Rectal smooth muscle tissue (tissue), 1 donor: ENCODE measurements around the gene ZNF223.

ENCODE experiments used
- H3K27ac ChIP-seq: one replicate; pipeline ENCODE4 v1.7.0; 2013; ENCODE audit warnings: low read depth, low read length, inconsistent platforms
- H3K27me3 ChIP-seq: one replicate; pipeline ENCODE4 v1.7.0; 2013; ENCODE audit warnings: low read length; ENCODE audit not compliant: control insufficient read depth, insufficient read depth
- H3K36me3 ChIP-seq: one replicate; pipeline ENCODE4 v1.7.0; 2013; ENCODE audit warnings: low read length; ENCODE audit not compliant: control insufficient read depth, insufficient read depth
- H3K4me1 ChIP-seq: one replicate; pipeline ENCODE4 v1.7.0; 2013; ENCODE audit warnings: low read length; ENCODE audit not compliant: control insufficient read depth, insufficient read depth
- H3K4me3 ChIP-seq: one replicate; pipeline ENCODE4 v1.7.0; 2013; ENCODE audit warnings: low read length
- H3K9ac ChIP-seq: one replicate; pipeline ENCODE4 v1.7.0; 2013; ENCODE audit warnings: low read length

ZNF223 gene

DNA sequence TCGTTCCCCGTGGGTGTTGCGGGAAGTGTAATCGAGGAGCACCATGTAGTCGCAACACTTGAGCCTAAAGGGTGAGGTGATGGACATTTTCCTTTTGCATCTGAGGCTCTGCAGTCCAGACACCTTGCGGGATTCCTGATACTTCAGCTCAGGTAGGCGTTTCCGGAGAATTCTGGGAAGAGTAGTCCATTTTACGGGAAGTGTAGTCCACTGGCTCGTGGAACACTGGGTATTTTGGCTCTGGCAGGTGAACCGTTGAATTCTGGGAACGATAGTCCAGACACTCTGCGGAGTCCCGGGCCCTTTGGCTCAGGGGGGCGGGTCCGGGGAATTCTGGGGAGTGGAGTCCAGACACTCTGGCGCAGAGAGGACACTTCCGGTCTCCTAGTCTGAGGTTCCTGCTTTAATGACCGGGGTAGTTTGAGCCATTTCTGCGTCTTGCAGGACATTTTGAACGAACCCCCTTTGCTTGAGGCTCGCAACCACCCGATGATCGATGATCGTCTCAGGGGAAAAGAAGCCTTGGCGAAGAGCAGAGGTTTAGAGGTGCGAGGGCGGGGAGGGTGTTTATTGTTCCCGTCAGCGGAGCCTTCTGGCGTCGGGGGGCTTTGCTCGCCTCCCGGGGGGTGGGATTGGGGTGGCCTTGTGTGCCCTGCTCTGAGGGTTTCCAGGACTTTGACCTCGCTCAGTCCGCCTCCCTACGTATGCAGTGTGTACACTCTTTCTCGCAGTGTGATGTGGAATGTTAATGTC is at the start of gene ZNF223:
Gene ZNF223 (plus strand): TSS at position 387 of the 753 bp plus-strand sequence. CDS start 3,141 bp downstream, outside the sequence.
- H3K27ac ChIP-seq, result peak within 1 kb of the TSS; percentile 53
- peak within 1 kb of the TSS; percentile 46 for H3K9ac ChIP-seq
- H3K36me3 ChIP-seq, result peaks cover 4% of the 10 kb centered on the region
- peaks cover 6% of the 10 kb centered on the region for H3K4me1 ChIP-seq
- no peaks in the 10 kb centered on the region for H3K27me3 ChIP-seq
- H3K4me3 ChIP-seq, result peak within 1 kb of the TSS; percentile 78

DNA sequence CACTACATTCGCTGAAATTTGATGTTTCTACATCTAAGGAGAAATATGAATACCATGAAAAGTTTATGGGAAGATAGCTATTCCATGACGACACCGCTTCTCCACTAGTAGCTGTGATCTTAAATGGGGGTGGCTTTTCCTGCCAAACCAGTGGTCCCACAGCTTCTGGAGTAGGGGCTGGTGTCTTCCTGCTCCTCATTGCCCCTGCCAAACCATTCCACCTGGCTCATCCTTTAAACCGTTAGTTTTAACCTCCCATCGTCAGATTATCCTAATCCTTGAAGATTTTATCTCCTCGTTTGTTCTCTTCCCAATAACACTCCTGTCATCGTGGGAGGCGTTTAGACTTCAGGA is 49.6 kb upstream of the ZNF223 start:
- H3K27ac ChIP-seq, result peak overlapping the region; percentile 56
- peak overlapping the region; percentile 42 for H3K9ac ChIP-seq
- peaks cover 9% of the 10 kb centered on the region for H3K36me3 ChIP-seq
- peaks cover 5% of the 10 kb centered on the region for H3K4me1 ChIP-seq
- H3K4me3 ChIP-seq, result peak overlapping the region; percentile 97
- no peaks in the 10 kb centered on the region for H3K27me3 ChIP-seq

DNA sequence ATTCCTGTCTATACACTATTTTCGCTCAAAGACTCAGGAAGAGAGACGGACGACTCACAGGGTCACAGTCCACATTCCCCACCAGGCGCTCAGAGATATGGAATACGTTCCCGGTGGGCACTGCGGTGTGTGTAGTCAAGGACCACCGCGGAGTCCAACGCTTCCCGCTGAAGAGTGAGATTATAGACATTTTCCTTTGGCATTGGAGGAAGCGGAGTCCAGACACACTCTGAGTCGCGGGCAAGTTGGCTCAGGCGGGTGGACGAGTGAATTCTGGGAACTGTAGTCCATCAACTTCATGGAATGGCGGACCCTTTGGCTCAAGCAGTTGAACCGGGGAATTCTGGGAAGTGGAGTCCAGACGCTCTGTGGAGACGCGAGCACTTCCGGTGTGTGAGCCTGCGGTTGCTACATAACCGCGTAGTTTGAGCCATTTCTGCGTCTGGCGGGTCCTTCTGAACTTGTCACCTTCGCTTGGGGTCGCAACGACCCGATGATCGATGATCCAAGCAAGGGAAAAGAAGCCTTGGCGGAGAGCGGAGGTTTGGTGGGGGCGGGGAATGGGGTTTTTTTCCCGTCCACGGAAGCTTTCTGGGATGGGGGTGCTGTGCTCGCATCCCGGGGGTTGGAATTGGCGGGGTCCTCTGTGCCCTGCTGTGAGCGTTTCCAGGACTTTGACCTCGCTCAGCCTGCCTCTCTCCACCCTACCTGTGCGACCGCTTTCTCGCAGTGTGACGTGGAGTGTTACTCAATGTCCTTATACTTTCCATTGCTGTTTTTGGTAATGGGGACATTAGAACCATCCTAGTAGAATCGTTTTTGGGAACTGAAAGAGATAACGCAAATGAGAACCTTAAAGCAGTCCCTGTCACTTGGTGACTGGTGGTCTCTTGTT is 49.0 kb upstream of the ZNF223 start, which contains the start of gene ZNF230:
Gene ZNF230 (plus strand): TSS at position 392 of the 895 bp plus-strand sequence. CDS start 4,122 bp downstream, outside the sequence.
- peak within 1 kb of the TSS; percentile 81 for H3K9ac ChIP-seq
- peaks cover 5% of the 10 kb centered on the region for H3K4me1 ChIP-seq
- no peaks in the 10 kb centered on the region for H3K27me3 ChIP-seq
- H3K36me3 ChIP-seq, result peaks cover 16% of the 10 kb centered on the region
- peak within 1 kb of the TSS; percentile 72 for H3K27ac ChIP-seq
- H3K4me3 ChIP-seq, result peak within 1 kb of the TSS; percentile 97

DNA sequence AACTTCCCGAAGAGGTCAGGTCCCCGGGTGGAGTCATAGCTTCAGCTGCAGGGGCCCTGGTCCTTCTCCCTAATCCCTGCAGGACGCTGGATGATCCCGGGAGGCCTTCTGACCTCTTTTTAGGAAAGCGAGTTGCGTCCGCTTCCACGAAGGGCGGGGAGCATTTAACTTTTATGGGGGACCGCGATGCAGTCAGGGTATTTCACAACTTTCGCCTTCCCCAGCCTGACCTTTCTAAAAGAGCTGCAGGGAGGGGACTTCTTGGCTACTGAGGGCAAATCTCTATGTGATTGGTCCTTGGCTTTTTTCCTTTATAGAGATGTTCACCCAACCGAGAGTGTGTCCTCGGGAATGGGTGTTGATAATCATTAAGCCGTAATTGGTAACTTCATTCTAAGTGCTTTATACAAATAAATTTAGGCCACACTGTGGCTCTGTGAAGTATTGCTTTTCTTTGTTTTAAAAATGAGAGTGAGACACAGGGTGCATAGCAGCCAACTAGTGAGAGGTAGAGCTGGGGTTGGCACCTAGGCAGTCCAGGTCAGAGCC is 48.3 kb upstream of the ZNF223 start:
- Histone ChIP-seq H3K27ac (no peak overlapping the region), H3K4me3 (peak overlapping the region; percentile 97), H3K4me1 (peaks cover 5% of the 10 kb centered on the region), H3K36me3 (peaks cover 21% of the 10 kb centered on the region), H3K27me3 (no peaks in the 10 kb centered on the region), H3K9ac (peak overlapping the region; percentile 81)

DNA sequence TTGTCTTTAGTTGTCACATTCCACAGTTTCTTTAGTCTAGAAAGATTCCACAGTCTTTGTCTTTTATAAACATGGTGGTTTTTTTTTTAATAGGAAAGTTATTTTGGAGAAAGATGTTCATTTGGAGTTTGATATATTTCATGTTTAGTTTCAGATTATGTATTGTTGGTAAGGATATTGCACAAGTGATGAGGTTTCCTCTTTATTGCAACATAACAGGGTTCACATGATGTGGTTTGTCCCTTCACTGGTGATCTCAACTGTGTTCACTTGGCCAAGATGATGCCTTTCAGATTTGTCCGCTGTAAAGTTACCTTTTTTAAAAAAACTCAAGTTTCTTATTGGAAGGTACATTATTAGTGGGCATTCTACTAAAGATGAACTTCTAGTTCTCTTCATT is 45.9 kb upstream of the ZNF223 start:
- Histone ChIP-seq H3K4me1 (peaks cover 5% of the 10 kb centered on the region), H3K36me3 (peaks cover 43% of the 10 kb centered on the region), H3K27me3 (no peaks in the 10 kb centered on the region), H3K27ac (no peak overlapping the region), H3K4me3 (no peak overlapping the region), H3K9ac (no peak overlapping the region)

DNA sequence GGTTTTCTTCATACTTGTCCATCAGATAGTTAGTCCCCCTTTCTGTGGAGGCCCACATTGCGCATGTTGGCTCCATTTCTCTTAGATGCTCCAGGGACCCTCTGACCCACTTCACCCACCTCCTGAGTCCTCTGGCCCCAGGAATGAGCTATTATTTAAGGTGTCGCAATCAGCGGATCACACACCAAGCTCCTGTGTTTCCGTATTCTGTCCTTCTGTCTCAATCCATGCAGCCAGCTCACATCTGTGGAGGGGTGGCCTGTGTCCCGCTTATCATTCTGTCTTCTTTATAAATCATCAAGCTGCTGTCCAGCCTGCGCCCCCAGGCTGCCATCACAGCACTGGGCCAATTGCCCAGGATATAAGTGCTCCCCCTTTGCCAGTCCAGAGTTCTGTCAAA is 44.4 kb upstream of the ZNF223 start:
- H3K27ac ChIP-seq, result no peak overlapping the region
- no peak overlapping the region for H3K4me3 ChIP-seq
- no peak overlapping the region for H3K9ac ChIP-seq
- H3K4me1 ChIP-seq, result peaks cover 5% of the 10 kb centered on the region
- H3K27me3 ChIP-seq, result no peaks in the 10 kb centered on the region
- peaks cover 53% of the 10 kb centered on the region for H3K36me3 ChIP-seq

DNA sequence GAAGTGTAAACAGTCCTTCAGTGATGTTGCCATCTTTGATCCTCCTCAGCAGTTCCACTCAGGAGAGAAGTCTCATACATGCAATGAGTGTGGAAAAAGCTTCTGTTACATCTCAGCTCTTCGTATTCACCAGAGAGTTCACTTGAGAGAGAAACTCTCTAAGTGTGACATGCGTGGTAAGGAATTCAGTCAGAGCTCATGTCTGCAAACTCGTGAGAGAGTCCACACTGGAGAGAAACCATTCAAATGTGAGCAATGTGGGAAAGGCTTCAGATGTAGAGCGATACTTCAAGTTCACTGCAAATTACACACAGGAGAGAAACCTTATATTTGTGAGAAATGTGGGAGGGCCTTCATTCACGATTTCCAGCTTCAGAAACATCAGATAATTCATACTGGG is 41.4 kb upstream of the ZNF223 start:
- no peaks in the 10 kb centered on the region for H3K27me3 ChIP-seq

DNA sequence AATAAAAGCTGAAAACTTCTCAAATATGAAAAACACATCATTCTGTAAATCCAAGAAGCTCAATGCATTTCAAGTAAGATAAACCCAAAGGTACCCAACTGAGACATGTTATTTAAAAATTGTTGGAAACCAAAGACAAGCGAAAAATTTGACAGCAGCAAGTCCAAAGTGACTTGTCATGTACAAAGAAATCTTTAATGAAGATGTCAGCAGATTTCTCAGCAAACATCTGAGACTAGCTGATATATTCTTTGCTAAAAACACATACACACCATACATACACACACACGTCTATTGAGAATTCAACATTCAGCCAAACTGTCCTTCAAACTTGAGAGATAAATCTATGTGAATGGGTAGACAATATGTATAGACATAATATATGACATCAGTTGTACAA is 32.3 kb upstream of the ZNF223 start:
- no peaks in the 10 kb centered on the region for H3K36me3 ChIP-seq
- H3K4me1 ChIP-seq, result no peaks in the 10 kb centered on the region
- no peak overlapping the region for H3K9ac ChIP-seq
- no peak overlapping the region for H3K4me3 ChIP-seq
- no peak overlapping the region for H3K27ac ChIP-seq
- no peaks in the 10 kb centered on the region for H3K27me3 ChIP-seq

More for the DNA sequence above, 41.4 kb upstream of the ZNF223 start:
- H3K4me3 ChIP-seq, result no peak overlapping the region
- no peak overlapping the region for H3K9ac ChIP-seq
- H3K4me1 ChIP-seq, result no peaks in the 10 kb centered on the region
- peaks cover 49% of the 10 kb centered on the region for H3K36me3 ChIP-seq
- H3K27ac ChIP-seq, result no peak overlapping the region

DNA sequence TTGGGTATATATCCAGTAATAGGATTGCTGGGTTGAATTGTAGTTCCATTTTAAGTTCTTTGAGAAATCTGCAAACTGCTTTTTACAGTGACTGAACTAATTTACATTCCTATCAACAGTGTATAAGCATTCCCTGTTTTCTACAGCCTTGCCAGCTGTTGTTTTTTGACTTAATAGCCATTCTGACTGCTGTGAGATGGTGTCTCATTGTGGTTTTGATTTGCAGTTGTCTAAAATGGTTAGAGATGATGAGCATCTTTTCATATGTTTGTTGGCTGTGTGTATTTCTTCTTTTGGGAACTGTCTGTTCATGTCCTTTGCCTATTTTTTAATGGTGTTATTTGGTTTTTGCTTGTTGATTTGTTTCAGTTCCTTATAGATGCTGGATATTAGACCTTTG is 30.6 kb upstream of the ZNF223 start:
- H3K4me1 ChIP-seq, result no peaks in the 10 kb centered on the region
- no peak overlapping the region for H3K27ac ChIP-seq
- H3K27me3 ChIP-seq, result no peaks in the 10 kb centered on the region
- H3K4me3 ChIP-seq, result no peak overlapping the region
- H3K9ac ChIP-seq, result no peak overlapping the region
- no peaks in the 10 kb centered on the region for H3K36me3 ChIP-seq

DNA sequence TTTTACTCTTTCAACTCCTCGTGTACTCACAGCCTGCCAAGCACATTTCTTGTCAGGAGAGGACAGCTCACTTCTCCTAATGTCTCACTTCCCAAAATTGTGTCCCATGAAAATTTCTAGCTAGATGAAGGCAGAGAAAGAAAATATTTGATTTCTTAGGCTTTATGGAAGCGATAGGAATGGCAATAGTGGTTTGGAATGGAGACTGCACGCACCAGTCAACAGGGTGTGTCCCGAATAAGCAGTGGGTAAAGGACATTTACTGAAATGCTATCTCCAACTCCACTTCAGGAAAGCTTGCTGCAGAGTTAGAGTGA is 27.0 kb upstream of the ZNF223 start:
- Histone ChIP-seq H3K9ac (no peak overlapping the region), H3K27me3 (no peaks in the 10 kb centered on the region), H3K36me3 (peaks cover 13% of the 10 kb centered on the region), H3K4me1 (no peaks in the 10 kb centered on the region), H3K27ac (peak overlapping the region; percentile 28), H3K4me3 (peak overlapping the region; percentile 94)

DNA sequence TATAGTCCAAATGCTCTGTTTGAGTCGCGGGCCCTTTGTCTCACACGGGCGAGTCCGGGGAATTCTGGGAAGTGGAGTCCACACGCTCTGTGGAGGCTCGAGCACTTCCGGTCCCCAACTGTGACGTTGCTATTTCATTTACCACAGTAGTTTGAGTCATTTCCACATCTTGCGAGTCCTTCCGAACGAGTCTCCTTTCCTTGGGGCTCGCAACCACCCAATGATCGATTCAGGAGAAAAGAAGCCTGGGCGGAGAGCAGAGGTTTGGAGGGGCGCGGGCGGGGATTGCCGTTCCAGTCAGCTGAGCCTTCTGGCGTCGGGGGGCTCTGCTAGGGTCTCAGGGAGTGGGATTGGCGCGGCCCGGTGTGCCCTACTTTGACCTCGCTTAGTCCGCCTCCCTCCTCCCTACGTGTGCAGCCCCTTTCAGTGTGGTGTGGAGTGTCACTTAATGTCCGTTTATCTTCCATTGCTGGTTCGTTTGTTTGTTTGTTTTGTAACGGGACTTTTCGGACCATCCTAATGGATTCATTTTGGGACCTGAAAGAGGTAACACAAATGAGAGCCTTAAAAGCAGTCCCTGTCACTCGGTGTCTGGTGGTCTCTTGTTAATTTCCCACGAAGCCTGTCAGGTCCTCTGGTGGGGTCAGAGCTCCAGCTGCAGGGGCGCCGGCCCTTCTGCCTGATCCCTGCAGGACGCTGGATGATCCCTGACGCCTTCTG is 26.5 kb upstream of the ZNF223 start, which contains the start of gene ZNF222:
Gene ZNF222 (plus strand): TSS at position 163 of the 720 bp plus-strand sequence. CDS start 58 bp downstream, at position 221.
- Histone ChIP-seq H3K4me3 (peak within 1 kb of the TSS; percentile 94), H3K36me3 (peaks cover 13% of the 10 kb centered on the region), H3K9ac (peak within 1 kb of the TSS; percentile 34), H3K4me1 (no peaks in the 10 kb centered on the region), H3K27ac (peak within 1 kb of the TSS; percentile 28), H3K27me3 (no peaks in the 10 kb centered on the region)

DNA sequence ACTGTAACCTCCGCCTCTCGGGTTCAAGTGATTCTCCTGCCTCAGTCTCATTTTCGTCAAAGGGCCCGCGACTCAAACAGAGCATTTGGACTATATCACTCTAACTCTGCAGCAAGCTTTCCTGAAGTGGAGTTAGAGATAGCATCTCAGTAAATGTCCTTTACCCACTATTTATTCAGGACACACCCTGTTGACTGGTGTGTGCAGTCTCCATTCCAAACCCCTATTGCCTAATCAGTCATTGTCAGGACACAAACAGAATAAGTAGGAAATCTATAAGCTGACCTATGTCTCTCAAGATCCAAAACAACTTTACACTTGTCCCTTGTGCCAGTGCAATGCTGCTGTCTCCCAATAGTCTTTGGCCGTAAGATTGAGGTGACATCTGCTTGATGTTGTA is 25.2 kb upstream of the ZNF223 start:
- no peaks in the 10 kb centered on the region for H3K27me3 ChIP-seq
- H3K27ac ChIP-seq, result no peak overlapping the region
- no peak overlapping the region for H3K9ac ChIP-seq
- peaks cover 18% of the 10 kb centered on the region for H3K36me3 ChIP-seq
- no peaks in the 10 kb centered on the region for H3K4me1 ChIP-seq
- H3K4me3 ChIP-seq, result no peak overlapping the region
